ELF-1 (cell line): ENCODE measurements around the gene CFAP119.

Experiments
- DNase-seq: peaks from one replicate; pipeline ENCODE4 v3.0.0-alpha.2; 2016; ENCODE audit warnings: low read depth, low spot score

CFAP119 gene

GRCh38 chr16:30710971-30711370 is 50.9 kb downstream of the CFAP119 start:
- no peak for DNase-seq
